GM21360 (cell line): ENCODE measurements around the gene RAB11FIP4.

Experiments
- ATAC-seq: cut with Tn5 transposase; IDR thresholded peaks from one replicate; pipeline ENCODE4 v1.9.1; 2021; ENCODE audit warnings: mild to moderate bottlenecking, moderate library complexity; ENCODE audit not compliant: unreplicated experiment

Gene RAB11FIP4

DNA sequence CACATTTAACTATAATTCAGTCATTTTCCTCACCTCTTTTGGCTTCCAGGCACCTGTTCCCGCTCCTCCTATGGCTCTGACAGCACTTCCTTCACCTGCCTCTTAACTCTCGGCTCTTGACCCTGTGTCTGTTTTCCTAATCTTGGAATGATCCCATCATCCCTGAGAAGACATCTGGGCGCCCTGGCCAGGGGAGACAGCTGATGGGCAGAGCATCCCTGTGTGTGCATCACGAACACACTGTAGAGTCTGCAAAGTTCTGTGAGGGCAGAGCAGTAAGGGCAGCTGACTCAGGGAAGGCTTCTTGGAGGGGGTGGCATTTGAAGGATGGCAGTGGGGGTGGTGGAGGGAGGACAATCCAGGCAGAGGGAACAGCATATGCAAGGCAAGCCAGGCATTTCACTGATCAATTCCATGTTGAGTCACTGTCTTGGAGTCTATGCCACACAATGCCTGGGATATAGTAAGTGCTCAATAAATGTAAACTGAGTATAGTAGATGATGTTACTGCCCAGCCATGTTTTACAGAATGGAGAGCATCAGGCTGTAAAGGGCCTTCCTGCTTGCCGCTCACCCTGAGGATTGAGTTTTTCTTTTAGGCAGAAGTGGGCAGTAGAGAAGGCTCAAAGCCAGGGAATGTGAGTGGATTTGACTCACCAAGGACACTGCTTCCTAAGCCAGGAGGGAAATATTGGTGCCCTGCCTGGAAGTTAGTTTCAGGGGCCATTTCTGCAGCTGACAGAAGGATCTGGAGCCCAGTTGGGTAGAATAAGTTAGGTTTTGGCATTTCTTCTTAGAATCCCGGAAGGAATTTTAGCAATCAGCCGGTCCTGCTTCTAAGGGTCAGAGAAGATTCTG, 5.8 kb upstream of the RAB11FIP4 start:
- ATAC-seq = no peak

DNA sequence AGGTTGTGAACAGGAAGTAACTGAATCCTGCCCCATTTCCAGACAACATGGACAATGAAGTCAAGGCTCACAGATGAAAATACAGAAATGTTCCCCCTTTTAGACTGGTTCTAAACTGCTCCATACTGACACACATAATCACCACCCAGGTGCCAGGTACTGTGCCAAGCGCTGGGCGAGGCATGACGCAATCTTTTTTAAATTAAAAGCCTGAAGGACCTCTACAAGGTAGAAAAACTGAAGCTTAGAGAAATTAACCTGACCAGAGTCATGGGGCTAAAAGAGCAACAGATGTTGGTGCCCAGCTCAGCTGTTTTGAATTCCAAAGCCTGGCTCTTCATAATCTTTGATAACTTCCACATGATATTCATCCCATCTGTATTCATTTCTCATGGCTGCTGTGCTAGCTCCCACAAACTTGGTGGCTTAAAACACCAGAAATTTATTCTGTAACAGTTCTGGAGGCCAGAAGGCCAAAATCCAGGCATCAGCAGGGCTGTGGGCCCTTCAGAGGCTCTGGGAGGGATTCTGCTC, 4.9 kb upstream of the RAB11FIP4 start:
- ATAC-seq = no peak

DNA sequence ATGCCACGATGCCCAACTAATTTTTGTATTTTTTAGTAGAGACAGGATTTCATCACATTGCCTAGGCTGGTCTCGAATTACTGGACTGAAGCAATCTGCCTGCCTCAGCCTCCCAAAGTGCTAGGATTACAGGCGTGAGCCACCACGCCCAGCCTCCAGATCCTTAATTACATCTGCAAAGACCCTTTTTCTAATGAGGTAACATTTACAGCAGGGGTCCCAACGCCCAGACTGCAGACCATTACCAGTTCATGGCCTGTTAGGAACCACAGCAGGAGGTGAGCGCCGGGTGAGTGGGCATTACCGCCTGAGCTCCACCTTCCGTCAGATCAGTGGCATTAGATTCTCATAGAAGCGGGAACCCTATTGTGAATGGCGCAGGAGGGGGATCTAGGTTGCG, 4.0 kb upstream of the RAB11FIP4 start:
- no peak for ATAC-seq

DNA sequence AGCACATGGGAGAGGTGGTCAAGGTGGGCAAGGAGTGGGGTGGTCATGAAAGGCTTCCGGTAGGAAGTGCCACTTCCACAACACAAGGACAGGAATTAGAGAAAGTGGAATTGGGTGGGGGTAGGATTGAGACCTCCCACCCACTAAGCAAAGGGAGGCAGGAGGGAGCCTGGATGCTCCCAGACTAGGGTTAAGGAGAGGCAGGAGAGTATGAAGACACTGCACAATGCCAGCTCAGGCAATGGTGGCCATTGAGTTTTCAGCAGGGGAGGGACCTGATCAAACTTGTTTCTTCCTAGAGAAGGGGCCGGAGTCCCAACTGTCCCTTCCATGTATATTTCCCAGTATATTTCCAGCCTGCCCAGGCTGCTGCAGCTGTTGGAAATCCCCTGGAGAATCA, 3.1 kb upstream of the RAB11FIP4 start:
- no peak for ATAC-seq

DNA sequence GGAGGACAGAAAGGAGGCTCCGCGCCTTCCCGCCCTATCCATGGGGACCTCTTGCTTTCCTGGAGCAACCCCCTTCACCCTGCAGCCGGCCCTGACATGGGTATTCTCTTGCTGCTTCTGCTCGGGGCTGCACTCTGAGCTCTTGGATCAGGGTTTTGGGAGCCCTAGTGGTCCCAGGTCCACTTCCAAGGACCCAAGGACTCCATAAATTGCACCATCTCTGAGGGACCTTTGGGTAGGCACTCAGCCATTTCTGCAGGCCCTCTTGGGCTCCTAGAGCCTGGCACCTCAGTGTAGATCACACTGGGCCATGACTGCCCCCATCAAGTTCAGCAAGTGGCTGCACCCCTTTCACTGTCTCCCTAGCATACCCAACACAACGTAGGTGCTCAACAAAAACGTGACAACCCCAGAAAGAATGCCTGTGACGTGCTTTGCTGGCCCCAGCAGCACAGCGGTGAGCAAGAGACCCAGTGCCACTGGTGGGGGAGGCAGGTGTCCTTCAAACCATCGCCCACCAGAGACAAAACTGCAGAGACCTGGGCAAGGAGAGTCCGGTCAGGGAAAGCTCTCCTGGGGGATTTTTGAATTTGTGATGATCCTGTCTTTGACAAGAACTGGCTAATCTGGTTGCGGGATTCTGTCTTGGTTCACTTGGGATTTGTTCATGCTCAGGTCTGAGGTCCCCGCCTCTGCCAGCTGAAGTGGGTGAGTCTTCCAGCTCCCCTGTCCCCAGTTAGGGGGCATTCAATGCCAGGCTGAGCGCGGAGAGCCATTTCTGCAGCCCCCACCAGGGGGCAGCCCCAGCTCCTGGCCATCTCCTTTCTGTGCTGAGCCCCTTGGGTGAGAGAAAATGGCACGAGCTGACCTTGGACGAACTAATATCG, 2.5 kb upstream of the RAB11FIP4 start:
- no peak for ATAC-seq

DNA sequence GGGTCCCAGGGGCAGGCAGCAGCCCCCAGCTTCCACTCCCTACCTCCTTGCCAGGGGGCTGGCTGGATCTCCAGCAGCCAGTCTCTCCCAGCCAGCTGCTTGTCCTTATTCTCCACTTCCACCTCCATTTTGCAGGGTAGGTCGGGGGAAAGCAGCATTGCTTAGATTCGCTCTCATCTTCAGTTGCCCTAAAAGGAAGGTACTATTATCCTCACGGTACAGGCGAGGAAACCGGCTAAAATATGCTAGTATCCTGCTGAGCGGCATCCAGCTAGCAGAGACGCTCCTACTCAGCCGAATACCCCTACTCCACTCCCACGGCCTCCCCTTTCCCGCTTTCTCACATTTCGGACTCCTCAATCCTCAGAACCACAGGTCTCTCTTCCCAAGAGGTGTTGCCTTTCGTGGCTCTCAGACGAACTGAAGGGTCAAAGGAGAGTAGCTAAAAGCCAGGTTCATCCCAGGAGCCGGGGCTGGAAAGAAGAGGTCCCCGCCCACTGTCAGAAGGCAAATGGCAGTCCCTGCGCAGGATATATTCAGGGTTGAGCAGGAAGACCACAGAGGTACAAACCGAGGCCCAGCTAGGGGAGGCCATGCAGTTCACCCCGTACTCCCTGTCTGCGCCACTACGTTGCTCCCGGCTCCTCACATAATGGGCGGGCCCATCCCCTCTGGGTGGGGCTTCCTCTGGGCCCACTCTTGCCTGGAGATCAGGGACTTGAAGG, 1.7 kb upstream of the RAB11FIP4 start:
- no peak for ATAC-seq

DNA sequence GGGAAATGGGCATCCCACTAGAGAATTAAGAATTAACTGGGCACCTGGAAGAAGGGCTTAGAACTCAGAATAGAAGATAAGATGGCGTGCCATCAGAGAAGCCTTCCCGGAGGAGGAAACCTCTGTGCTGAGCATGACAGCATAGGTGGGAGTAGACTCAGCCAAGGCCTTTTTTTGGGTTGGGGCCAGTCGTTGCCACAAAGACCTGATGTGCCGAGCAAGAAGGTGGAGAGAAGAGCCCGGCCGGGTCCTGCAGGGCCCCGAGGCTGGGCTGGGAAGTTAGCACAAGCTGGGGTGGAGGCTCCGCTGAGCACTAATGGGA, 1.1 kb upstream of the RAB11FIP4 start:
- no peak for ATAC-seq

DNA sequence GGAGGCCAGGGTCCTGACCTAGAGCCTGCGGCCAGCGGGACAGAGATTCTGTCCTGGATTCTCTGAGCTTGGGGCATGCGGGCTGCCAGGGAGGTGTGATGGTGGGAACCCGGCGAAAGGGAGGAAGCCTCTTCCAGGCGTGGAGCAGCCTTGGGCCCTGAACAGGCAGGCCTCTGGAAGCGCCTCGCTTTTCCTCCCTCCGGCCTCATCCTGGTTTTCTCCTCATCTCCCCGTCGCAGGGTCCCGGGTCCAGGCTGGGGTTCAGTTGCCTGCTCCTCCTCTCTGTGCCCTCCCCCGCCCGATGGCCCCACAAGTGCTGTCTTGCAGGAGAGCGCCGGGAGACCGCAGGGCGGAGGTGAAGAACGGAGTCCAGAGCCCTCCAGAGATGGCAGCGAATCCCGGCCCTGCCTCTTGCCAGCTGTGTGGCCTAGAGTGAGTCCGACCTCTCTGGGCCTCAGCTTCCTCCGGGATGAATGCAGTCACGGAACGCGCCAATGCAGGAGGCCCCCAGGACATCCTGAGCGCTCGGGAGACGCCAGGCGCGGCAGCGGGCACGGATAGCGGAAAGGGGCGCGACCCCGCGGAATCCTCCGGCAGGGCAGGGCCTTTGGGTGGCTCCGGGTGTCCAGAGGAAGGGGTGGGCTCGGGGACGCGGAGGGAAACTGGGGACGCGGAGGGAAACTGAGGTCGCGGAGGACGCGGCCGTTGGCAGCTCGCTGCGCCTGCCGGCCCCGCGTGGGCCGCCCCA, 553 bp upstream of the RAB11FIP4 start:
- no peak for ATAC-seq

DNA sequence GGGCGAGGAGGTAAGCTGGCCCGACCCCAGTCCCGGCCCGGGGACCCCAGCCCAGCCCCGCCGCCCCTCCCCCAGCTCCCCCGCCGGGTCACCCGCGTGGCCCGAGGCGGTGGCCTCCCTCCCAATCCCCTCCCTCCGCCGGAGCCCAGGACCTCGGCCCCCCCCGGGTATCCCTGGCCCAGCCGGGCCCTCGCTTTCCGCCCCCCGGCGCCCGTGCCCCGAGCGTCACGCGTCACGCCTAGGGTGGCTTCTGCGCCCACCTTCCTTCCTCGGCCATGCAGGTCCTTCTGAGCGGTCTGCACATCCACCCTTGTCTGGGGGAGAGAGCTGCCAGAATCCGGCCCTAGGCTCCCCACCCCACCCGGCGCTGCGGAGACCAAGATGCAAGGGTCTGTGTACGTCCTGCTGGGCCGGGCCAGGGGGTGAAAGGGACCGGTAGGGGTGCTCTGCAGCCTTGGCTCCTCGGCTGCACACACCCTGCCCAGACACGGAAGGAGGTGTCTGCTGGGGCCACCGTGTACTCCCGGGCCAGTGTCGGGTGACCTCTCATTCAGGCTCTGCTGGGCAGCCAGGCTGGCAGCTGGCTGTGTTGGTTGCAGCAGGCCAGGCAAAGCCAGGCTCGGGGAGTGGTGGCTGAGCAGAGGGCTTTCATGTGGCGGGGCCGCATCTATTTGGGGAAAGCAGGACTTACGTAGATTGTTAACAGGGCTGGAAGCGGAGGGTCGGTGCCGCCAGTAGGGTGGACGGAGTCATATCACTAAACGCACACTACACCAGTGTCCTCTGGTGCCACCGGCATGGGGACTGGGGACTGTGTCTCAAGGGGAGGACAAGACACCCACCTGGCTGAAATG, 754 bp downstream of the RAB11FIP4 start:
- no peak for ATAC-seq

DNA sequence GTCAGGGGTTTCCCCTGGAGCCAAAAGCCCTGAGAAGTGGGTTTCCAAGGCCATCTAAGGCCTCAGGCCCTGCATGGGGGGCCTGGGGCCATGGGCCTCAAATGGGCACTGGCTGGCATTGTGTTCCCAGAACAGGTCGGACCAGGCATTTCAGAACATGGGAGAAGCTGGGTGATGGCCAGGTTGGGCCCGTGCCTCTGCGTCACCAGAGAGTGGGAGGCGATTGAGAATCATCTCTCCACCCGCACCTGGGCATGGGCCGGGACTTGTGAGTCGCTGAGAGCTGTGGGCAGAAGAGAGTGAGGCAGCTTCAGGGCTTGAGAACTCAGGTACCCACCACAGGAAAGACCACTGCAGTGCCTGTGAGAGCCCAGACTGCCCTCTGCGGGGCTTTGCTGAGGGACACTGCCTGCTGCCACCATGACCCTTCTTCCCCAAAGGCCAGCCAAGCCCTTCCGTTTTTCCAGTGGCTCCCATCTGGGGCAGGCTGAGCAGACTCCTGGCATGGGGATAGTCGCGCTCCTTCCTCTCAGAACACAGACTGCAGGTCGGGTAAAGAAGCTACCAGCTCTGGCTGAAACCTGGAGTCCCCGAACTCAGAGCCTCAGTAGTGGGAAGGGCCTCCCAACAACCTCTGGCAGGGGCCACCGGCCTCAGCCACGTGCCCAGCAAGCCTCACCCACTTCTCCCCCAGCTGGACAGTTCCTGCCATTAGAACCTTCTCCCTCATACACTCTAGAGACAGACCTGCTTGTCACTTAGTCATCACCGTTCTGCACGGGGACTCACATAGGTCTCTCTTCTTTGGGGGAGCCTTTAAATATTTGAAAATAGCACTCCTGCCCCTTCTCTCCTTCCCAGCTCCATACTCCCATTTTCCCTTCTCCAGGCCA, 1.6 kb downstream of the RAB11FIP4 start:
- no peak for ATAC-seq

DNA sequence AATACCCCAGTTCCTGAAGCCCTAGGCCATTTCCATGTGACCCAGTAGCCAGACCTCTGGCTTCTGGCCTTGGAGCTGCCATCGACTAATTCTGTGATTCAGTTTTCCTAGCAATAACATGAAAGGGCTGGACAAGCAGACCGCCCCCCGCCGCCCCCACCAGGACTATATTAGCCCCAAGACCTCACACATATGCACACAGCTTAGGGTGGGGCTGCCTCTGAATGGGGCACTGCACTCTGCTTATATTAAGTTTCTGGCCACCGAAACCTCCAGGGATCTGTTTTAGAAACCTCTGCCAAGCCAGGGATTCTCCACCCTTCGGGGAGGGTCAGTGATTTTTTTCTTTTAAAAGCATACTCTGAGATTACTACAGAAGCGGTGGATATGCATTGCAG, 2.3 kb downstream of the RAB11FIP4 start:
- ATAC-seq = no peak

DNA sequence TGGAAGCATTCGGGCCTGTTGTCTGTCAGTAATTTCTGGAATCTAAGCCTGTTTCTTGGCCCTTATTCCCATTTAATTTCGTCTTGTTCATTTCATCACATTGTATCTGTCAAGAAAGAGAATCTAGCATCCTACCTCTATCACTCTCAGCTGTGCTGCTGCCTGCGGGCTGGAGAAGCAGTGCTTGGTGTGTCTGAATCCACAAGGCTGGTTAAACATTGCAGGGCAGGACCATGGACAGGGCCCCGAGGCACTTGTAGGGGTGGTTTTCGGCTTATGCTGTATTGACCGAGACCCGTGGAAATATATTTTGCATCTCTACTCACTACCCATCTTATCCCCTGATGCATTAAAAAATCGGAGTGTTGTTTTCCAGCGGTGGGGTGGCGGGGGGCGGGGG, 3.1 kb downstream of the RAB11FIP4 start:
- ATAC-seq = no peak

DNA sequence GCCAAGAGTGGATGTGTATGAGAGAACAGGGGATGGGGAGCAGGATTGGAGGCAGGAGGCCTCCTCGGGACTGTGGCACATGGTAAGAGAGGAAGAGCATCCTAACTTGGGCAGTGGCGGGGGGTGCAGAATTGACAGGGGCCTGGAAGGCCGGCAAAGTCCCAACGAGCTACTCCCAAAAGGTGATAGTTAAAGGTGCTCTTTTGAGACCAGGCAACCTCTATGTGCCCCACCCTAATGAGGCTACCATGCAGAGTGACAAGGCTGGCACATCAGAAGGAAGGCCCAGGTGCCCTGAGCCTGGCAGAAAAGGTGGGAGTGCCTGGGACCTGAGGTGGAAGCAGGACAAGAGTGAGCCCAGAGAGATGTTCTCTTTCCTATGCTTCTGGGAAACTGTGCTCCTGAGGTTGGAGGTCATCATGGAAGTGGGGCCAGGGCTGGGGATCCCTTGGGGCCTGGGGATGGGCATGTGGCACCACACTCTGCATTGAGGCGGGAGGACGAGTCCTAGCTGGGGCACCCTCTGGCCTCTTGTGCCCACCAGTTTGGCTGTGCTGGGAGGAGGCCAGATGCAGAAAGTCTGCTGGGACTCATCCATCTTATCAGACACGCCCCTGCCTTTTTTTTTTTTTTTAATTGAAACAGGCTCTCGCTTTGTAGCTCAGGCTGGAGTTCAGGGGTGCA, 5.9 kb downstream of the RAB11FIP4 start:
- ATAC-seq = no peak

DNA sequence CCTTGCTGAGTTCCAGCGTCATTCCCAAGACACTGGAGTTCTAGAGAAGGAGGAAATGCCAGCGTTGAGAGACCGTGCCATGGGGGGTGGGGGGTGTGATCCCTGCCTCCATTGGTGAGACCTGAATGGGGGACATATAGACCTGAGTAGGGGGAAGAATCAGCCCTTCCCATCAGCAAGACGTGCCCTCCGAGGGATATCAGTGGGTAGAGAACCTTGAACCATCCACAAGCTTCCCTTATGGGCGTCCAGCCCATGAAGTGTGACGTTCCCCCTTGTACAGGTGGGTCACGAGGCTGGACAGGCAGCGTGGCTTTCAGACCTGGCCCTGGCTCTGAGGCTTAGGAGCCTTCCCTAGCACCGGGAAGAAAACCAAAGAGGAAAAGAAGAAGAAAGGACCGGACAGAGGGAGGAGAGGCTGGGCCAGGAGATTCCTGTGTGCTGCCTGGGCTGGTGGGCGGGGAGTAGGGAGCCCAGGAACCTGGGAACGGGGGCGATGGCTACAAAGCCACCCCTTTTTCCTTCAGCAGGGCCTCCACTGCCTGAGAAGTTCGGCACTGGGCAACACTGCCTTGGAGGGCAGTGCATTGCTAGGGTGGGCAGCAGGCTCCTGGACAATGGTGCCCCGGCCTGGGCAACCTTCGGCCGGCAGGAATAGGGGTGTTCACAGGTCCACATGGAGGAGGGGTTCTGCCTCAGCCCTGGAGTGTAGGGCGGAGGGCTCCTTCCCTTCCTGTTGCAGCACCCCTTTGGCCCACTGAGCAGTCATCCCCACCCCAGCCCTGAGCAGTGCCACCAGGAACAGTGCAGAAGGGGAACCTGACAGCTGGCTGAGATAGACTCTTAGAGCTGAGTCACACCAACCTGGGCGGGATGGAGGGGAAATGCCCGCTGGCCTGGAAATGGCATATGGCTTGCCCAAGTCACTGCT, 7.2 kb downstream of the RAB11FIP4 start:
- ATAC-seq = no peak

DNA sequence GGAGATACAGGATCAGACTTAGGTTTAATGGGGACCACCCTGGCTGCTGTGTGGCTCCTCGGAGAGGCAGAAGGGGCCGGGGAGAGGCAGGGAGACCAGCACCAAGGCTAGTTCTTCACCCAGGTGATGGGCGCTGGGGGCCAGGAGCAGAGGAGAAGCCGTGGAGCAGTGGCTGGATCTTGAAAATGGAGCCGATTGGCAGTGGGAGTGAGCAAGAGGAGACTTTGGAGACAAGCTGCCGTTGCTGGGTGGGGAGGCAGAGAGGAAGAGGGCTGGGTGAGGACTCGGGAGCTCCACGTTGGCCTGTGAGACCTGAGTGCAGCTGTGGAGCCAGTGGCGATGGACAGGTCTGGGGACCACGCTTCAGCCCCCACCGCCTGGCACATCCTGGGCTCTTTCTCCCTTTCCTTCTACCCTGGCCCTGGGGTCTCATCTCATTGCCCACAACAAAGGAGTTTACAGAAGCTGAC, 9.0 kb downstream of the RAB11FIP4 start:
- ATAC-seq = no peak

DNA sequence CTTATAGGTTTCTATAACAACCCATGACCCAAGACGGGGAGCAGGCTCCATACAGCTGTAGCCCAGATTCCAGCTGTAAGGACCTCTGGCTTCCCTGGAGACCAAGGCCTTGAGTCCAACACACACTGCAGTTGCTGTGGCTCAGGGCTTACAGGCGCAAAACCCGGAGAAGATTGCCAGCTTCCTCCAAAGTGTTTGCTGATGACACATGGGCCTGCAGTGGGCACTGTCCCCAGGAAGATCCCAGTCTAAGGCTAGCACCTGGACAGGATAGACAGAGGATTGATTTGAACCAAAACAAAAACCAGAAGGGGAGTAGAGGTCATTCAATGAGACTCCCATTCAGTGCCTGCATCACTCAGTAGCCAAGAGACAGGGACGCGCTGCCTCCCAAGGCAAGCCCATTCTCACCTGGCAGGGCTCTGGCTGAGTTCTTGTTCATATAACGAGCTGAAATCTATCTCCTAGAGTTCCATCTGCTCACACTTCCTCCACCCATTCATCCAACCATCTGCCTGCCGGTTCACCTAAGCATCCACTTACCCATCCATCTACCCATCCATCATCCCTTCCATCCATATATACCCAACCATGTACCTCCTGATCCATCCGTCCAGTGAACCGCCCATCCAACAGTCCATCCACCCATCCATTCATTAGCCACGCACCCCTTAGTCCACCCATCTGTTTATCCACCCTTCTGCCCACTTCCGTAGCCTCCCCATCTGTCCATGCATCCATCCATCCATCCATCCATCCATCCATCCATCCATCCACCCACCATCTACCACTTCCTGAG, 10.2 kb downstream of the RAB11FIP4 start:
- no peak for ATAC-seq
